Lower leg skin (tissue), 4 donors: ENCODE measurements around the gene KCNC1. TPM values are rescaled to one million over a fixed set of nuclear protein-coding genes. Genes with fewer than 3 reads are reported as not detected.

Experiments
- DNase-seq, 2 donors: peaks; one replicate each; pipeline ENCODE4 v3.0.0-alpha.2; 2019; ENCODE audit warnings: low spot score in 2 of 2
- H3K4me3 ChIP-seq: fragments of 200-600 bp; sonication (generic); 2 replicates; pipeline ENCODE4 v1.5.1; 2017; ENCODE audit warnings: mild to moderate bottlenecking, low read depth; ENCODE audit not compliant: poor library complexity, severe bottlenecking
- POLR2A ChIP-seq, 2 donors: fragments of 450-650 bp; IDR thresholded peaks; one replicate each; pipeline ENCODE4 v1.6.1; 2016 to 2017; ENCODE audit warnings: antibody characterized with exemption in 2 of 2, mild to moderate bottlenecking in 1 of 2, moderate library complexity in 1 of 2
- WGBS, 2 donors: methylation state at CpG; one replicate each; pipeline ENCODE4 v1.1.5; 2018; 5-methylcytosine and 5-hydroxymethylcytosine counted together
- intact Hi-C: fragments of 100-400 bp; cut with DNase I; formaldehyde crosslinking; loops from one replicate; pipeline ENCODE4 v1.15.0; 2023; ENCODE audit warnings: low total_unique reads
- total RNA-seq, 4 donors: library from RNA; depleted of rRNA; stranded (reverse); fragments of >200 nt; gene quantifications; one replicate each; pipeline ENCODE4 v1.1.0, GENCODE V29; 2016
- TF ChIP-seq, protein P1 (sequence below), 3 donors: fragments of 450-650 bp; IDR thresholded peaks; one replicate each; pipeline ENCODE4 v1.5.1; 2016; ENCODE audit warnings: antibody characterized with exemption in 3 of 3, mild to moderate bottlenecking in 3 of 3, moderate library complexity in 2 of 3

Gene KCNC1
- total RNA-seq, 4 donors from 2014 or later, result 0.06 TPM; not detected in 3

DNA sequence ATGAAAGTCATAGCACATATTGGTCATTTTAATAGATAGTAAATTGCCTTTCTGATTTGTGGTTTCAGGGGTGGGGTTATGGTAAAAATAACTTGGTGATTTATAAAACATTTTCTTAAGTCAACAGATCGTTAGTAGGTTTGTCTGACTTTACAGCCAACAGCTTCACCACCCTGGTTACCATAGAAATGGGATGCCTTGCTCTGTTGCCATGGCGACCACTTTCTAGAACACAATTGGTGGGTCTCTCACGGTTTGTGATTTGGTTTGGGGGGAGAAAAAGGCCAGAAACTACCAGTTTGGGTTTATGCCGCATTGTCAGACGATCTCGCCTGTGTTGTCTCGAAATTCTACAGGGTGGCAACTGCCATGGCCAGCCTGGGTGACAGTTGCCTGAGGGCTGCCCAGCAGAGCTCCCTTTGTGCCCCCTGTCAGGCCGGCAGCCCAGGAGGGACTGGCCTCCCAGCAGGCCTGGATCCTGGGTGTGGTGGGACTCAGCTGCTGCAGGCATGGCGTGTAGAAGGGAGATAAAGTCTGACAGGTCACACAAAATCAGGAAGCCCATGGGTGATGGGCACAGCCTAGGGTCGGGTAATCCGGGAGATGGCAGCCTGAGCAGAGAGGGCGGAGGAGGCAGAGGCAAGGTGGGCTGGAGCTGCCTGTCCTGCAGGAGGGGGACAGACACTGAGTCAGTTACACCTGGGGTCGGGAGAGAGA lies 30.9 kb downstream of the KCNC1 start:
- TF ChIP-seq POLR2A (IDR thresholded peaks at IDR 0.05), result no peak
- TF ChIP-seq, protein P1, sequence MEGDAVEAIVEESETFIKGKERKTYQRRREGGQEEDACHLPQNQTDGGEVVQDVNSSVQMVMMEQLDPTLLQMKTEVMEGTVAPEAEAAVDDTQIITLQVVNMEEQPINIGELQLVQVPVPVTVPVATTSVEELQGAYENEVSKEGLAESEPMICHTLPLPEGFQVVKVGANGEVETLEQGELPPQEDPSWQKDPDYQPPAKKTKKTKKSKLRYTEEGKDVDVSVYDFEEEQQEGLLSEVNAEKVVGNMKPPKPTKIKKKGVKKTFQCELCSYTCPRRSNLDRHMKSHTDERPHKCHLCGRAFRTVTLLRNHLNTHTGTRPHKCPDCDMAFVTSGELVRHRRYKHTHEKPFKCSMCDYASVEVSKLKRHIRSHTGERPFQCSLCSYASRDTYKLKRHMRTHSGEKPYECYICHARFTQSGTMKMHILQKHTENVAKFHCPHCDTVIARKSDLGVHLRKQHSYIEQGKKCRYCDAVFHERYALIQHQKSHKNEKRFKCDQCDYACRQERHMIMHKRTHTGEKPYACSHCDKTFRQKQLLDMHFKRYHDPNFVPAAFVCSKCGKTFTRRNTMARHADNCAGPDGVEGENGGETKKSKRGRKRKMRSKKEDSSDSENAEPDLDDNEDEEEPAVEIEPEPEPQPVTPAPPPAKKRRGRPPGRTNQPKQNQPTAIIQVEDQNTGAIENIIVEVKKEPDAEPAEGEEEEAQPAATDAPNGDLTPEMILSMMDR (IDR thresholded peaks at IDR 0.05), result no peak
- H3K4me3 ChIP-seq, result no peak overlapping the region
- WGBS, 2 donors, result 77 to 80% methylated on average over 13 of the region's 13 CpGs
- no peak for DNase-seq
- intact Hi-C loops, result loop anchor here (10.0 kb wide), 1 partner anchor 209 kb away; no protein-coding TSS in a partner anchor

DNA sequence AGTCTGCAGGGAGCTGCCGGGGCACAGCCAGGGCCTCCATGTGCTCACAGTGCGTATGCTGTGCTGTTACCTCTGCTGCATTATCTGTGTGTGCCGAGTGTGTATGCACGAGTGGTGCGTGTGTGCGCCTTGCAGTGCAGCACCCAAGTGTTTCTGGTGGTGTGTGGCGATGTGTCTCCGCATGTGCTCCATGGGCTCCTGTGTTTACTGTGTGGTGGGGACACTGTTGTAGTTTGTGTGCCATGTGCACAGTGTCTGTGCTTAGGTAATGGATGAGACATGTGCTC lies 31.4 kb downstream of the KCNC1 start:
- no peak for DNase-seq
- TF ChIP-seq, protein P1 (IDR thresholded peaks at IDR 0.05), result no peak
- TF ChIP-seq POLR2A (IDR thresholded peaks at IDR 0.05), result no peak
- no peak overlapping the region for H3K4me3 ChIP-seq
- intact Hi-C loops, result loop anchor here (10.0 kb wide), 1 partner anchor 209 kb away; no protein-coding TSS in a partner anchor
- 90 to 93% methylated on average over 8 of the region's 8 CpGs for WGBS, 2 donors

DNA sequence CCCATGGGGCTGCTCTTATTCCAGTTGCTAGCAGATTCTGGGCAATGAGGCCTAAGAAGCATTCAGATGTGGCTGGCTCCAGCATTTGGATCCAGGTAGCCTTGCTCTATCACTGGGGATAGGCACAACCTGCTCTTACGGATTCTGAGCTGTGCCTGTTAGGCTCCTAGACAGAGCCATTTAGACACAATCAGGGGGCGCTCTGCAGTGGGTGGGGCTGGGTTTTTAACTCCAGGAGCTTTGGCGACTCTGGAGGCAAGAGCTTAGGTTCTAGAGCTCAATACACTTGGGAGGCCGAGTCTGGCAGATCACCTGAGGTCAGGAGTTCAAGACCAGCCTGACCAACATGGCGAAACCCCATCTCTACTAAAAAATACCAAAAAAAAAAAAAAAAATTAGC lies 32.0 kb downstream of the KCNC1 start:
- no peak overlapping the region for H3K4me3 ChIP-seq
- TF ChIP-seq, protein P1 (IDR thresholded peaks at IDR 0.05), result no peak
- TF ChIP-seq POLR2A (IDR thresholded peaks at IDR 0.05), result no peak
- no peak for DNase-seq
- intact Hi-C loops, result loop anchor here (10.0 kb wide), 1 partner anchor 208 kb away; no protein-coding TSS in a partner anchor
- 75 to 77% methylated on average over 5 of the region's 5 CpGs for WGBS, 2 donors

DNA sequence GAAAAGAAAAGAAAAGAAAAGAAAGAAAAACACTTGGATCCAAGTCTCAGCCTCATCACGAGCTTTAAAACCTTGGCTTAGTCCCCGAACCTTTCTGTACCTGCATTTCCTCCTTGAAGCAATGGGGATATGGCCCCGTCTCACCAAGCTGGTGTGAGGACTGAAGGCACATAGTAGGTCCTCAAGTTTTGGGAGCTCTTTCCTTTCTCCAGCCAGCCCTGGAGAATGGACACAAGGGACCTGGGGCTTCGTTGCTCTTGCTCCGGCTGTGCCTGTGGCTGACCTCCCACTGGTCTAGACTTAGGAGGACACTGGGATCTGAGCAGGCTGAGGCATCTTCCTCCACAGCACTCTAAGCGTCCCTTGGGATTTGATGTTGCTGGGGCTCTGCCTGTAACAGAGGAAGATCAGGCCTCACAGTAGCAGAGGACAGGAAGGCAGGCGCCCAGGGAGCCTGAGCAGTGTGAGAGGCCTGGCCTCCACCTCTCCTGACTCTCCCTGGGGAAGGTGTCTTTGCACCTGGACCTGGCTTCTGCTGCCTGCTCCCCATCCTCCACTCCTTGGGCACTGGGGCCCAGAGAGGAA lies 32.8 kb downstream of the KCNC1 start:
- 86 to 93% methylated on average over 7 of the region's 7 CpGs for WGBS, 2 donors
- intact Hi-C loops, result loop anchor here (10.0 kb wide), 1 partner anchor 207 kb away; no protein-coding TSS in a partner anchor
- DNase-seq, result no peak
- TF ChIP-seq, protein P1 (IDR thresholded peaks at IDR 0.05), result no peak
- TF ChIP-seq POLR2A (IDR thresholded peaks at IDR 0.05), result no peak
- H3K4me3 ChIP-seq, result no peak overlapping the region

DNA sequence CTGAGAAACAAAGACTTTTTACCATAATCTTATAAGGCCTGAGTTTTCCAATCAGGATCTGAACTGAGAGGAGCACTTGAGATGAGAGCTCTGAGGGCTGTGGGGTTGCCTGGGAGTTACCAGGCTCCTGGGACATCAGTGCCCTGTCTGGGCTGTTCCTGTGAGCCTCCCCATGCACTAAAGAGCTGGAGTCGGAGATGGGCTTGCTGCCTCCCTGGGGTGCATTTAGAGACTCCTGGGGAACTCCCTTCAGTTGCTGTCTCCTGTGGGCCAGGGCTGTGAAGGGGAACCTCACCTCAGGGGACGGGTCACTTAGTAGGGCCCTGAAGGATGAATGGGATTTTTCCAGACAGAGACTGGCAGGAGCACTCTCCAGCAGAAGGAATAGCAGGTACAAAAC lies 33.3 kb downstream of the KCNC1 start:
- no peak for DNase-seq

More for the DNA sequence above, 33.3 kb downstream of the KCNC1 start:
- TF ChIP-seq, protein P1 (IDR thresholded peaks at IDR 0.05), result no peak
- TF ChIP-seq POLR2A (IDR thresholded peaks at IDR 0.05), result no peak
- intact Hi-C loops, result loop anchor here (10.0 kb wide), 1 partner anchor 207 kb away; no protein-coding TSS in a partner anchor
- WGBS, 2 donors, result 85 to 92% methylated on average over 2 of the region's 2 CpGs
- no peak overlapping the region for H3K4me3 ChIP-seq
